Activated T-helper 1 cell treated with anti-CD3 and anti-CD28 coated beads, Interleukin-2, amount 50 U/mL, for 16 hours (primary cell): ENCODE measurements around the gene GARIN5B.

Experiments used
- DNase-seq, 2 donors: peaks; one replicate each; pipeline ENCODE4 v3.0.0-alpha.2; 2020; ENCODE audit warnings: low read depth in 1 of 2, low spot score in 1 of 2

The GARIN5B gene

GRCh38 chr19:55370305-55370988 lies 7.4 kb upstream of the GARIN5B start, which contains the start of gene IL11:
Gene IL11, minus strand, starts transcription at chr19:55370463. Its CDS starts 153 bp downstream, at chr19:55370310.
- no peak for DNase-seq

GRCh38 chr19:55369653-55370304 lies 6.7 kb upstream of the GARIN5B start:
- no peak for DNase-seq

GRCh38 chr19:55368701-55369563 lies 5.9 kb upstream of the GARIN5B start:
- DNase-seq = no peak

- DNase-seq = no peak
Observed at GRCh38 chr19:55368106-55368505, 5.0 kb upstream of the GARIN5B start.

GRCh38 chr19:55366790-55367189 lies 3.7 kb upstream of the GARIN5B start:
- DNase-seq = no peak

- no peak for DNase-seq
Observed at GRCh38 chr19:55365964-55366363, 2.9 kb upstream of the GARIN5B start.

GRCh38 chr19:55365245-55365644 lies 2.2 kb upstream of the GARIN5B start:
- DNase-seq = no peak

GRCh38 chr19:55362174-55362989 lies 678 bp downstream of the GARIN5B start:
- no peak for DNase-seq

- no peak for DNase-seq
Observed at GRCh38 chr19:55360902-55361301, 2.2 kb downstream of the GARIN5B start.

GRCh38 chr19:55358943-55359908 lies 3.8 kb downstream of the GARIN5B start:
- no peak for DNase-seq

- DNase-seq = no peak
Observed at GRCh38 chr19:55358493-55358892, 4.6 kb downstream of the GARIN5B start.

- no peak for DNase-seq
Observed at GRCh38 chr19:55355213-55355821, 7.7 kb downstream of the GARIN5B start.

- no peak for DNase-seq
Observed at GRCh38 chr19:55354698-55355212, 8.3 kb downstream of the GARIN5B start, which contains the start of gene COX6B2. Gene COX6B2, minus strand, starts transcription at chr19:55354719. Its CDS starts 198 bp downstream, at chr19:55354521.

GRCh38 chr19:55353803-55354697 lies 9.0 kb downstream of the GARIN5B start:
- peak in 1 of 2 donors; percentile 30 for DNase-seq

- no peak for DNase-seq
Observed at GRCh38 chr19:55353356-55353802, 9.7 kb downstream of the GARIN5B start.

GRCh38 chr19:55352549-55353145 lies 10.4 kb downstream of the GARIN5B start:
- DNase-seq = no peak

GRCh38 chr19:55352040-55352439 lies 11.0 kb downstream of the GARIN5B start:
- DNase-seq = no peak
